Measurements from ENCODE around the gene CDK13.
"Not testable (repeated sequence)": the region's sequence is repeated elsewhere in the genome, so short reads cannot be mapped to it uniquely, and the experiment has no call there.

CDK13 gene

DNA sequence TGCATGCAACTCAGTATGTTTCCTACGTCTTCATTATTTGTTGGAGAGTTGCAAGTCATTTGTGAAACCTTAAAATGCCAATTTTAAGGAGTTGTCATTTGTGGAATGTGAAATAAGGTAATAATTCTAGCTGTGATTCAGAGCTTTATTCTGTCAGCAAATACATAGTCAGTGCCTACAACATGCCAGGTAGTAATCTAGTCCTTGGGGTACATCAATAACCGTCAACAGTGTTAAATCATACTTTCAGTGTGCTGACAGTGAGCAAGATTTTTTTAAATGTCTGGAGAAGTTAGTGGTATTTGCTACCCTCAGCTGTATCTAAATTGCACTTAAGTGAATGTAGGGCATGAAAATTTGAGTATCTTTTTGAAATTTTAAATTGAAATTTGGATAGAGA is 147.7 kb downstream of the CDK13 start:
- no peak for DNase-seq (ENCODE audit: low read depth)

DNA sequence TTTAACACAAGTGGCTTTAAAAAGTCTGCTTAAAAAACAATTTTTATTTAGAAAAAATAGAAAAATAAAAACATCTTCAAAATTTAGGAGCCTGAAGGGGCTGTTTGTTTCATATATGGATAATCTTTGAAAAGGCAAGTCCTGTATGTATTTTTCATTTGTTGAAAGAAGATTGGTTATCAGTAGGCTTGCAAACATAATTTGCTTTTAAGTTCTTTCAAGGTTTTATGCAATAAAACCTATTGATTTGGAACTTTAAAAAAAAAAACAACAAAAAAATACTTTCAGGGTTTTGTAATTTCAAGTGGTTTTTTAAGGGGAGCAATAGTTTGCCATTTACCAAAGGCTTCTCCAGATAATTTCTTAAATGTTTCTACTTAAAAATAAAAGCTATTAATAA is 148.8 kb downstream of the CDK13 start:
- DNase-seq (ENCODE audit: low read depth) = no peak

DNA sequence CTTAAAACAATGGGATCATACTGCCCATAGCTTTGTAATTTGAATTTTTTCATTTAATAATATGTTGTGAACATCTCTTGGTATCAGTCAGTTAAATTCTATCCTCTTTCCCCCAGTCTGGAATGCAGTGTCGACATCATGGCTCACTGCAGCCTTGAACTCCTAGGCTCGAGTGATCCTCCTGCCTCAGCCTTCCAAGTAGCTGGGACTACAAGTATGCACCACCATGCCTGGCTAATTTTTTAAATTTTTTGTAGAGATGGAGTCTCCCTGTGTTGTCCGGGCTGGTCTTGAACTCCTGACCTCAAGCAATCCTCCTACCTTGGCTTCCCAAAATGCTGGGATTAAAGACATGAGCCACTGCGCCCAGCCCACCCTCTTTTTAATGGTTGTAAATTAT is 149.8 kb downstream of the CDK13 start:
- no peak for DNase-seq (ENCODE audit: low read depth)

DNA sequence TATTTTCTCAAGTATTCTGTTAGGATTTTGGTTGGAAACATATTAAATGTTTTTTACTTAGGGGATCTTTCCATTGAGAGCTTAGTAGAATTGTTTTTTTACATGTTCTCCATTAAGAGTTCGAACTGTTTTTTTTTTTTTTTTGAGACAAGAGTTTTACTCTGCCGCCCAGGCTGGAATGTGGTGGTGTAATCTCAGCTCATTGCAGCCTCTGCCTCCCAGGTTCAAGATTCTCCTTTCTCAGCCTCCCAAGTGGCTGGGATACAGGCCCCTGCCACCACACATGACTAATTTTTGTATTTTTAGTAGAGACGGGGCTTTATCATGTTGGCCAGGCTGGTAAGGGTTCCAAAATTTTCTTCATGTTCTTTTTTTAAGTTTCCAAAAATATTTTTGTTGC is 151.1 kb downstream of the CDK13 start:
- DNase-seq (ENCODE audit: low read depth) = no peak

DNA sequence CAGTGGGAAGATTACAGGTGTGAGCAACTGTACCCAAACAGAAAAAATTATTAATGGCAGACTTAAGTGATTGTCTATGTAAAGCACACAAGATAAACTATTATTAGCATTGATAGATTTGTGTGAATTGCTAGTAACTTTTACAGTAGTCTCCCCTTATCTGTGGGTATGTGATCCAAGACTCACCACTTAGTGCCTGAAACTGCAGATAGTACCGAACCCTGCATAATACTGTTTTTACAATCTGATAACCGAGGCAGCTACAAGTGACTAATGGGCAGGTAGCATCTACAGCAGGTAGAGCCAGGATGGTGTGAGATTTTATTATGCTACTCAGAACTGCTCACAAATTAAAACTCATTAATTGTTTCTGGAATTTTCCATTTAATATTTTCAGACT is 152.8 kb downstream of the CDK13 start:
- DNase-seq (ENCODE audit: low read depth) = no peak

DNA sequence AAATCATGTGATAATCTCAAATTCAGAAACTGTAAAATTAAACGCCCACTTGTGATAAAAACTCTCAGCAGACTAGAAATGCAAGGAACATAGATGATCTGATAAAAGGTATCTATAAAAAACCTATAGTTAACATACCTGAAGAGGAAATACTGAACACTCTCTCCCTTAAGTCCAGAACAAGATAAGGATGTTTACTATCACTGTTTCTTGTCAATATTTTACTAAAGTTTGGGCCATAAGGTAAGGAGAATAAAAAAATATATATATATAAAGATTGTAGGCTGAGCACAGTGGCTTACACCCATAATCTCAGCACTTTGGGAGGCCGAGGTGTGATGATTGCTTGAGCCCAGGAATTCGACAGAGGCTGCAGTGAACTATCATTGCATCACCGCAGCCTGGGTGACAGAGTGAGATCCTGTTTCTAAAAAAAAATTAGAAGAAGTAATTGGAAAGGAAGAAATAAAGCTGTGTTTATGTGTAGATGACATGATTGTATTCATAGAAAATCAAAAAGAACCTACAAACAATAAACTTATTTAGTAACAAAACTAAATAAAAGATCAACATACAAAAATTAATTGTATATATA is 155.9 kb downstream of the CDK13 start:
- DNase-seq (ENCODE audit: low read depth) = no peak

DNA sequence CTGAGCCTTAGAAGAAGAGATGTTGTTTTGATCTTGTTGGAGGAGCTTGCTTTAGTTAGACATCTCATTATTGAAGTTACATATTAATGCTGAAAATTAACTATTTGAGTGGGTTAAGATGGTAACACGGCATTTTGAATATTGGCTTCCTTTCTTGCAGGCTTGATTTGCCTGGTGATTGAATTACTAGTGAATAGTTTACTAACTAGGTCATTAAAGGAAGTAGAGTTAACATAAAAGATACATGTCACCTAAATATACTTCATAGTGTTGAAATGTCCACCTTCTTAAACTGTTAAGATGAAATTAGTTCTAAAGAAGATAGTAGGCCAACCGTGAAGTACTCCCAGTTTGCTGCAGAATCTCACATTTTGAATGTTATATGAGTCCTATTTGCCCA is 165.9 kb downstream of the CDK13 start:
- no peak for DNase-seq (ENCODE audit: low read depth)

DNA sequence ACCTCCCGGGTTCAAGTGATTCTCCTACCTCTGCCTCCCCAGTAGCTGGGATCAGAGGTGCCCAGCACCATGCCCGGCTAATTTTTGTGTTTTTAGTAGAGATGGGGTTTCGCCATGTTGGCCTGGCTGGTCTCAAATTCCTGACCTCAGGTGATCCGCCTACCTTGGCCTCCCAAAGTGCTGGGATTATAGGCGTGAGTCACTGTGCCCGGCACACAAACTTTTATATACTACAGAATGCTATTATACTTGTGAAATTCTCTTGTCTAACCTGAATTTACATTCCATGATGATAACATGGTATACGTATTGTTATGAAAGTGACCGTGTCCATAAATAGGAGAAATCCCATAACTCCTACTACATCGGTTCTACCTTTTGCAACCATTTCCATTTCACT is 167.1 kb downstream of the CDK13 start:
- not testable (repeated sequence) for DNase-seq (ENCODE audit: low read depth)

DNA sequence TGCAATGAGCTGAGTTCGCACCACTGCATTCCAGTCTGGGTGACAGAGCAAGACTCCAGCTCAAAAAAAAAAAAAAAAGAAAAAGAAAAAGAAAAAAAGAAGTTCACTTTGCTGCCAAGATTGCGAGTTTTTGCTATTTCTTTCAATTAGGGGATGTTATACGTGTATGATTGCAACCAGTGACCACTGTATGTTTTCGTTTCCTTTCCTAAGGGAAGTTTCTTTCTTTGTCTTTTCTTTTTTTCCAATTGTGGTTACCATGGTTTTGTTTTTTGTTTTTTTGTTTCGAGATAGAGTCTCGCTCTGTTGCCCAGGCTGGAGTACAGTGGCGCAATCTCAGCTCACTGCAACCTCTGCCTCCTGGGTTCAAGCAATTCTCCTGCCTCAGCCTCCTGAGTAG is 168.1 kb downstream of the CDK13 start:
- not testable (repeated sequence) for DNase-seq (ENCODE audit: low read depth)

DNA sequence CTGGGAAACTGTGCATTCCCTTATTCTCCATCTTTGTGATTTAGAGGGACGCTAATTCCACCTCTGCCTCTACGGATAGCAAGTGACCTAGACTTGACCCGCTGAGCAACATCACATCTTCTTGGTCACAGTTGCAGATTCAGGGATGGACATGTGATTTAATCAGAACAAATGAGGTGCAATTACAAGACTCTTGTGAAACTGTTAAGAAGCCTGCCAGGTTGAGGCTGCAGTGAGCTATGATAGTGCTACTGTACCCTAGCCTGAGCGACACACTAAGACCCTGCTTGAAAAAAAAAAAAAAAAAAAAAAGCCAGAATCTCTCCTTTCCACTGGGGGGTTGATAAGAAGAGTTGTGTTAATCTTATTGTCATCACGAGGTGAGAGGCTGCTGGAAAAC is 170.0 kb downstream of the CDK13 start:
- DNase-seq (ENCODE audit: low read depth) = no peak

DNA sequence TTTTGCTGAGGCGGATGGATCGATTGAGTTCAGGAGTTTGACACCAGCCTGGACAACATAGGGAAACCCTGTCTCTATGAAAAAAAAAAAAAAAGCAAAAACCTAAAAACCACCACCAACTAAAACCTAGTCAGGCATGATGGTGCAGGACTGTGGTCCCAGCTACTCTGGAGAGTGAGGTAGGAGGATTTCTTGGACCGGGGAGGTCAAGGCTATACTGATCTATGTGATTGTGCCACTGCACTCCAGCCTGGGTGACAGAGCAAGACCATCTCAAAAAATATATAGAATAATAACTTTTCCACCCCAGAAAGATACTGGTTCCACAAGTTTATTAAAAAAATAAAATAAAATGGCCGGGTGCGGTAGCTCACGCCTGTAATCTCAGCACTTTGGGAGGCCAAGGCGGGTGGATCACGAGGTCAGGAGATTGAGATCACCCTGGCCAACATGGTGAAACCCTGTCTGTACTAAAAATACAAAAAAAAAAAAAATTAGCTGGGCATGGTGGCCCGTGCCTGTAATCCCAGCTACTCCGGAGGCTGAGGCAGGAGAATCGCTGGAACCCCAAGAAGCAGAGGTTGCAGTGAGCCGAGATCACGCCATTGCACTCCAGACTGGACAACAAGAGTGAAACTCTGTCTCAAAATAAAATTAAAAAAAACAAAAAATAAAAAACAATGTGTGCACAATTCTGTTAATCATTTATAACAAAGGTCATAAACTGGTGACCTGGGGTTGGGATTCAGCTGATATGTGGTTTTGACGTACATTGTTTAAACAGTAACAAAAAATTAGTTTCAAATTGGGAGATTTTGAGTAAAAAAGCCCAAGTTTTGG is 172.3 kb downstream of the CDK13 start:
- DNase-seq (ENCODE audit: low read depth) = not testable (repeated sequence)

DNA sequence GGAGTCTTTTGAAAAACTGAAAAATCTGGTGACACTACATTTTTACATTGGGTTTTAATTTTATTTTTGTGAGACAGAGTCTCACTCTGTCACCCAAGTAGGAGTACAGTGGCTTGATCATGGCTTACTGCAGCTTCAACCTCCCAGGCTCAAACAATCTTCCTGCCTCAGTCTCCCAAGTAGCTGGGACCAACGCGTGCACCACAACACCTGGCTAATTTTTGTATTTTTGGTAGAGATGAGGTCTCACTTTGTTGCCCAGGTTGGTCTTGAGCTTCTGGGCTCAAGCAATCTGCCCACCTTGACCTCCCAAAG is 172.8 kb downstream of the CDK13 start:
- DNase-seq (ENCODE audit: low read depth) = no peak

DNA sequence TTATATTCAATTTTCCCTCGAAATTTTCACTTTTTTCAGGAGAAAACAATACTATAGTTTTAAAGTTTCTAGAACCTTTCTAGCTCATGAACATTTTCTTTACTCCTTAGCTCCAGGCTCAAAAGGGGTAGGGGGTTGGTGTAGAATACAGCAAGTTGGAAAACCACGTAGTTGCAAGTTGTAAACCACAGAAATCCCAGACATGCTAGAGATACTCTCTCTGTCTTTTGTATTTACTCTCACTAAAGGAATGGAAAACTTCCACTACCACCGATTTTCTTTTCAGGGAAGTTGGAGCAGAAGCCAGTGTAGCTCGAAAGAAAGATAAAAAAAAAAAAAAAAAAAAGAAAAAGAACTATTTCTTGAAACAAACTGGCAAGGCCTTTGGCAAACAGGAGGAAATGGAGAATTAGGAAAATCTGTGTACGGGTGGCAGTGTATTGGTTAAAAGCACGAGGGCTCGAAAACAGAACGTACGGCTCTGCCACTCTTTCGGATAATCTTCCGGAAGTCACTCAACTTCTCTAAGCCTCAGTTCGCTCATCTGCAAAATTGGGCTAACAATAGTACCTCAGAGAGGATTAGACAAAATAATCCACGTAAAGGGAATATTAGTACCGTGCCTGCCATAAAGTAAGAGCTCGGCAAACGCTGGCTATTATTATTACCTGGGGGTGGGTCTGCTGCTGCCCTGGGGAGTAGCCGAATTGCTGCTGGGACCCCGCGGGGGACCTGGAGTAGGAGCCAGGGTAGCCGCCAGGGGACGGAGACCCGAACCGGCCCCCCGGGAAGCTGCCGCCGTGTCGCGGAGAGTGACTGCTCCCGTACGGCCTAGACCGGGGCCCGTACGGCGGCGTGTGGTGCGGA is 183.7 kb downstream of the CDK13 start:
- no peak for DNase-seq (ENCODE audit: low read depth)

DNA sequence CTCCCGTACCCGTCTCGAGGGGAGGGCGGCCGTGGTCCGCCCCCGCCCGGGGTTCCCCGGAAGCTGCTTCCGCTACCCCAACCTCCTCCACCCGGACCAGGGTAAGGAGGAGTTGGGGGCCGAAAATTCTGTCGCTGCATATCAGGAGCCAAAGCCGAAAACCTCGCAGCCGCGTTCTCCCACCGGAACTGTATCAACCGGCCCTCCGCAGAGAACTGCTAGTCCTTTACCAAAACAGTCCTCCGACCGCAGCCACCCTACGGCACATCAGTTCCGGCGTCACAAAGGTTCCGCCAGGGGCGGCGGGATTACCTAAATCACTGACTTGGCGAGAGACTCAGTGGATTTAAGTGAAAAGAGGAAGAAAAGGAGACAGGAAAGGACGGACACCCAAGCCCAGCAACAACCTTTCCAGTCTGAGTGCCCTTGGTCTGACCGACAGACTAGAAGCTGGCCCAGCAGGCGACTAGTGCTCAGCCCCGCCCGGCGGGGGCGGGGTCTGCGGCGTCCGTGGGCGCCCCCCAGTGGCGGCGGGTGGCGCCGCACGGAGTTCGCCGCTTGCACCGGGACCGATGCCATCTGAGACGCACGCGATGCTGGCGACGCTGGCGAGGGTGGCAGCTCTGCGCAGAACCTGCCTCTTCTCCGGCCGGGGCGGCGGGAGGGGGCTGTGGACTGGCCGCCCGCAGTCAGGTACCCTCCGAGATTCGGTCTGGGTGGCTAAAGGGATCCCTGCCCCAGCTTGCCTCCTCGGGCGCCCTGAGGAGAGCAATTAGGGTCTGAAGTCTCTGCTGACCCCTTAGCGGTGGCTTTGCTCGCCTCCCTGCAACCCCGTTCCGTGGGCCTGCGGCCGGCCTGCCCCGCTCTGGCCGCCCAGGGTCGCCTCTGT is 184.6 kb downstream of the CDK13 start, which contains the start of the genes MPLKIP and SUGCT:
TSS of gene MPLKIP (minus strand) at position 195 of the 889 bp plus-strand sequence. CDS start at position 140, 55 bp downstream.
TSS of gene SUGCT (plus strand) at position 578 of the 889 bp plus-strand sequence.
- peak; percentile 96 for DNase-seq (ENCODE audit: low read depth)

DNA sequence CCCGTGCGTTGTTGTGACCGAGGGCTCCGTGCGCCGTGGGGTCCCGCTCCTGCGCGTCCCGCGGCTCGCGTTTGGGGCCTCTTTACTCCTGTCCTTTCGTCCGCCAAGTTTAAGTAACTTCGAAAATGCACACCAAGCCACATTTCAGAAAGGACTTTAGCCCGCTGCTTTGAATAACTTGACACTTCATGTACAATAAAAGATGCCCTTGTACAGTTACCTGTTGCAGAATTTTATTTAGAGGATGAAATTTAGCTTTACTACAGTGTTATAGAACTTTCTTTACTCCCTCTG is 185.2 kb downstream of the CDK13 start:
- peak; percentile 20 for DNase-seq (ENCODE audit: low read depth)

DNA sequence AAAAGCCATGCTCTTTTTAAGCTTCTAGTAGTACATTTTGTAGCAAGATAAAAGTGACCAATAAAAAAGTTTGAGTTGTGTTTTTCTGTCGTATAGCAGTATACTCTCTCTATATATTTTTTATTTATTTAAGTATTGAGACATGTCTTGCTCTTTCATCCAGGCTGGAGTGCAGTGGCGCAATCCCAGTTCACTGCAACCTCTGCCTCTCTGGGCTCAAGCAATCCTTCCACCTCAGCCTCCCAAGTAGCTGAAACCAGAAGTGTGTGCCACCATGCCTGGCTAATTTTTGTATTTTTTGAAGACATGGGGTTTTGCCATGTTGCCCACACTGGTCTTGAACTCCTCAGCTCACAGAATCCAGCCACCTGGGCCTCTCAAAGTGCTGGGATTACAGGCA is 187.5 kb downstream of the CDK13 start:
- DNase-seq (ENCODE audit: low read depth) = no peak

DNA sequence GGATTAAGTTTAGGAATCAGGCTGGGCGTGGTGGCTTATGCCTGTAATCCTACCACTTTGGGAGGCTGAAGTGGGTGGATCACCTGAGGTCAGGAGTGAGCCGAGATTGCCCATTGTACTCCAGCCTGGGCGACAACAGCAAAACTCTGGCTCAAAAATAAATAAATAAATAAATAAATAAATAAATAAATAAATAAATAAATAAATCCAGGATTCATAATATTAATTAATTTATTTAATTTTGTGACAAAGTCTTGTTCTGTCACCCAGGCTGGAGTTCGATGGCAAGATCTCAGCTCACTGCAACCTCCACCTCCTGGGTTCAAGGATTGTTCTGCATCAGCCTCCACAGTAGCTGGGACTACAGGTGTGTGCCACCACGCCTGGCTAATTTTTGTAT is 188.9 kb downstream of the CDK13 start:
- DNase-seq (ENCODE audit: low read depth) = no peak

DNA sequence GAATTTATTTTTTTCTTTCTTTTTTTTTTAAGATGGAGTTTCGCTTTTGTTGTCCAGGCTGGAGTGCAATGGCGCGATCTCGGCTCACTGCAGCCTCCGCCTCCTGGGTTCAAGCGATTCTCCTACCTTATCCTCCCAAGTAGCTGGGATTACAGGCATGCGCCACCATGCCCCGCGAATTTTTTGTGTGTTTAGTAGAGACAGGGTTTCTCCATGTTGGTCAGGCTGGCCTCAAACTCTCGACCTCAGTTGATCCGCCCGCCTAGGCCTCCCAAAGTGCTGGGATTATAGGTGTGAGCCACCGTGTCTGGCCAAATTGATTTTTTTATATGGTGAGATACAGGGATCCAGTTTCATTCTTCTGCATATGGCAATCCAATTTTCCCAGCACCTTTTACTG is 189.8 kb downstream of the CDK13 start:
- DNase-seq (ENCODE audit: low read depth) = not testable (repeated sequence)

DNA sequence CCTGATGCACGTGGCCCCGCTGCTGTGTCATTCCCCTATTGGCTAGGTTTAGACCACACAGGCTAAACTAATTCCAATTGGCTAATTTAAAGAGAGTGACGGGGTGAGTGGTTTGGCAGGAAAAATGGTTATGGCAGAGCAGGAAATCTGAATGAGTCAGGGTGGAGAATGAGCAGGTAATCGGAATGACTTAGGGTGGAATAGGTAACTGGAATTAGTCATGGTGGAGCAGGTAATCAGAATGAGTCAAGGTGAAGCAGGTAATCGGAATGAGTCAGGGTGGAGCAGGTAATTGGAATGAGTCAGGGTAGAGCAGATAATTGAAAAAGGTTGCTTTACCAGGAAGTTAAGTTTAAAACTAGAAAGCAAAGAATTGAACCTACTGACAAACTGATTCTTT is 191.9 kb downstream of the CDK13 start:
- DNase-seq (ENCODE audit: low read depth) = not testable (repeated sequence)

DNA sequence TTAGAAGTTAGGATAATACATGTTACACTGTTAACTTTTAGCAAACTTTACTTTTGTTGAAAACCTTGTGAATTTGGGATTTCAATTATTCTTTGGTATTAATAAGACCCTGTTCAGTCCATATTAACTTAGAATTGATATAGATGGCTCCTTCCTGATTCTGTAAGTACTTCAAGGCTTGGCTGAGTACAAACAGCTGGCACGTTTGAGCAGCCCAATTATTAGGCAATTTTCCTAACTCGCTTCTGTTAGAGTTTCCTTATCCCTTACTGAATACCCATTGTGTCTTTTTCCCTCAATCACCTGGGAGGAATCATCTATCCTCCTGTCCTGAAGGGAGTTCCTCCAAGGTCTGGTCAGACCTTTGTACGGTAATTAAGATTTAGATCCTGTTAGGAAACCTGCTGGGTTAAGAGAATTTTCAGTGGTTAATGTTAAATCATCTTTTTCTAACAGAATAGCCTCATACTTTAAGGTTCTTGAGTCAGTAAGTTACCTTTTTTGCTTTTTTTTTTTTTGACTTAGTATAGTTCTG is 195.6 kb downstream of the CDK13 start:
- not testable (repeated sequence) for DNase-seq (ENCODE audit: low read depth)

DNA sequence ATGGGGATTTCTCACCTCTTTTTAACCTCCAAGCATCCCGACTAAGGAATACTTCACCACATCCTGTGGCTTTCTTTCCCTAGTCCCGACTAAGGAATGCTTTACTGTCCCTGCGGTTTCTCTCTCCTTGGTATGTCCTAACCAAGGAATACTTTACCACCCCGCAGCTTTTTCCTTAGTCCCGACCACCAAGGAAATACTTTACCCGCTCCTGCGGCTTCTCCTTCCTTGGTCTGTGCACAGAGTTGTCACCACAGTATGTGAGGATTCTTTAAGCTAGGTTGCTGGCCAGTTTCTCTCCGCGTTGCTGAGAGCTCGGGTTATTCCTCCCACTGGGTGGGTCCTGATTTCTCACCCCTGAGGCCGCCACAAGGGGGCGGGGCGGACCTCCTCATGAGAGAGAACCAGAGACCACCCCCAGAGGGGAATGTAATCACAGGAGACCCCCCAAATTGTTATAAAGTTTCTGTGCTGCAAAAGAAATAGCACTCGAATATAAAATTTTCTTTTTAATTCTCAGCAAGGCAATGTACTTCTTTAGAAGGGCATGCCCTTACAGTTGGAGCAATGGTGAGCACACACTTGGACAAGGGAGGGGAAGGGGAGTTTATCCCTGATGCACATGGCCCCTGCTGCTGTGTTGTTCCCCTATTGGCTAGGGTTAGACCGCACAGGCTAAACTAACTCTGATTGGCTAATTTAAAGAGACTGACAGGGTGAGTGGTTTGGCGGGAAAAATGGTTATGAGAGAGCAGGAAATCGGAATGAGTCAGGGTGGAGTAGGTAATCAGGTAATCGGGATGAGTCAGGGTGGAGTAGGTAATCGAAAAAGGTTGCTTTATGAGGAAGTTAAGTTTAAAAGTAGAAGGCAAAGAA is 197.6 kb downstream of the CDK13 start:
- no peak for DNase-seq (ENCODE audit: low read depth)

Measured in HS-5 (cell line).